Measurements from ENCODE around the gene LENEP.

Gene LENEP, protein sequence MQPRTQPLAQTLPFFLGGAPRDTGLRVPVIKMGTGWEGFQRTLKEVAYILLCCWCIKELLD

DNA sequence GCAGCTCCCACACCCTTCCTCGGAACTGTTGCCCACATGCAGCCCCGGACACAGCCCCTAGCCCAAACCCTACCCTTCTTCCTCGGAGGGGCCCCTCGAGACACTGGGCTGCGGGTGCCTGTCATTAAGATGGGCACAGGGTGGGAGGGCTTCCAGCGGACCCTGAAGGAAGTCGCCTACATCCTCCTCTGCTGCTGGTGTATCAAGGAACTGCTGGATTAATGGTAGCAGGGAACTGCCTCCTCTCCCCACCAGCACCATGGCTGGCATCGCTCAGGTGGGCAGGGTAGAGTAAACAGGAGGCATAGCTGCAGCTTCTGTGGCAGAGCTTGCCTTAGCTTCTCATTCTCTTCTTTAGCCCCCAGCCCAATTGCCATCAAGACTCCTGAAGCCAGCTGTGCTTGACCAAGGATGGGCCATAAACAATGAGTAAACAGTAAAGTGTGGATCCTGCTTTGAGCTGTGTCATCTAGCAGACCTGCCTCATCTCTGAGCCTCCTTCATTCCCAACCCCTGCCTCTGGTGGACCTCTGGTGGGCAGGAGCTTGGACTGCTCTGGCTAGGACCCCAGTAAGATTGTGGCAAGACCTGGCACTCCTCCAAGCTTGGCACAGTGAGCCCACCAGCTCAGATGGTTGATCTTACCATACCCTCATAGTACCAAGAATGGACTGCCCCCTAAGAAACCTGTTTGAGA, at the start of gene LENEP:
LENEP (plus strand) TSS at position 15 of the 697 bp plus-strand sequence; CDS start at position 37, 22 bp downstream.
- FAIRE-seq, result no peak
- no peak for DNase-seq (ENCODE audit: low spot score)

DNA sequence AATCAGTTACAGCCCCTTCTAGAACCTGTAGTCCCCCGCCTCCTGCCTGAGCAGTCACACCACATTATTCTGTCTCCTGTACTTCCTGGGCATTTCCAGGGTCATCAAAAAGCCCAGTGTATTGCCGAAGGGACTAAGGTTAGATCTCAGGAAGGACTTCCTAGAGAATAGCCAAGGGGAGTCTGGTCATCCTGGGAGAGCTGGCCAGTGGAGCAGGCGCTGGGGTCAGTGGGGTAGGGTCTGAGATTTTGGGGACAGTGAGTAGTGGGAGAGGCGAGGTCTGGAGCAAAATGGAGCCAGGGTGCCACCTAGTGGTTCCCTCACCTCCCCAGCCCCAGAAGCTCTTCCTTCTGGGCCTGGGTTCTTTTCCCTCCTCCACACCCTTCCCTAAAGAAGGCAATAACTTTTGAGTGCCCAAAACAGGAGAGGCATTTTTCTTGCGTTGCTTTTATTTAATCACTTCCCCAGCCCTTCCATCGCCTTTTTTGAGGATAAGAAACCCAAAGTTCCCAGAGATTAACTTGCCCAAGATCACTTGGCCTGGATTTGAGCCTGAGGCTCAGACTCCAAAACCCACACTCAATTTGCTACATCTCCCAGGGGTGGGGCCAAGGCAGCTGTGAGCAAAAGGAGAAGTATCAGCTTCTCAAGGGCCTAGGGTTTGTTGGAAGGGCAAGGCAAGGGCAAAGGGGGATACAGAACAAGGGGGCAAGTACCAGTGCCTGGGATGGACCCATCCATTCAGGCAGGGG, 49.6 kb upstream of the LENEP start:
- FAIRE-seq (no peak), DNase-seq (ENCODE audit: low spot score) (peak; percentile 66)

DNA sequence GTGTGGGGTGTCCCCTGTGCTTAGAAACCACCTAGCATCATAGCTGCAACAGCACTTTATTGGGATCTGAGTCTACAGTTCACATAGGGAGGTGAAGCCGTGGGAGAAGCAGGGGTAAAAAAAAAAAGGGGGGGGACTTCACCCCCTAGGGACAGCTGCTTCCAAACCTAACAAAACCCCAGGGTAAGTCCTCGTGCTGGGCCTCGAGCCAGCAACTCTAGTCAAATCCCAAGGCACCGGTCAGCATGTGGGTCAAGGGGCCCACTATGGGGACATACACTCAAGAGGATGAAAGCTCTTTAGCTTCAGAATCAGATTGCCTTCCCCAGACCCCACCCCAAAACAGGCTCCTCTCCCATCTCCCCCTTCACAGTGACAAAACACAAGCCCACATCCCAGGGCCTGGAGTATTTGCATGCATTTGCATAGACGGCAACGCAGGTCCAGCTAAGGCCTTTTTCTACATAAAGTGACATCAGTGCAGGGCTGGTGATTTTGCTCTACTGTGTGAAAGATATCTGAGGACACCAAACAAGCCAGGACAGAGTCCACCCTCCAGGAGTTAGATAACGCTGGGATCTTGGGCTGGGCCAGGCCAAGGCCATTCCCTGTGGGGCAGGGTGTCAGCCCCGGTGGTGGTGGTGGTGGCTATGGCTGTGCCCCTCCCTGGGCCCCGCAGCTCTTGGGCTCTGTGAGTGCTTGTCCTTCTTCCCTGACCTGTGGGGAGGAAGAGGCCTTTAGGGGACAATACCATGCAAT, 48.8 kb upstream of the LENEP start:
- FAIRE-seq (no peak), DNase-seq (ENCODE audit: low spot score) (no peak)

DNA sequence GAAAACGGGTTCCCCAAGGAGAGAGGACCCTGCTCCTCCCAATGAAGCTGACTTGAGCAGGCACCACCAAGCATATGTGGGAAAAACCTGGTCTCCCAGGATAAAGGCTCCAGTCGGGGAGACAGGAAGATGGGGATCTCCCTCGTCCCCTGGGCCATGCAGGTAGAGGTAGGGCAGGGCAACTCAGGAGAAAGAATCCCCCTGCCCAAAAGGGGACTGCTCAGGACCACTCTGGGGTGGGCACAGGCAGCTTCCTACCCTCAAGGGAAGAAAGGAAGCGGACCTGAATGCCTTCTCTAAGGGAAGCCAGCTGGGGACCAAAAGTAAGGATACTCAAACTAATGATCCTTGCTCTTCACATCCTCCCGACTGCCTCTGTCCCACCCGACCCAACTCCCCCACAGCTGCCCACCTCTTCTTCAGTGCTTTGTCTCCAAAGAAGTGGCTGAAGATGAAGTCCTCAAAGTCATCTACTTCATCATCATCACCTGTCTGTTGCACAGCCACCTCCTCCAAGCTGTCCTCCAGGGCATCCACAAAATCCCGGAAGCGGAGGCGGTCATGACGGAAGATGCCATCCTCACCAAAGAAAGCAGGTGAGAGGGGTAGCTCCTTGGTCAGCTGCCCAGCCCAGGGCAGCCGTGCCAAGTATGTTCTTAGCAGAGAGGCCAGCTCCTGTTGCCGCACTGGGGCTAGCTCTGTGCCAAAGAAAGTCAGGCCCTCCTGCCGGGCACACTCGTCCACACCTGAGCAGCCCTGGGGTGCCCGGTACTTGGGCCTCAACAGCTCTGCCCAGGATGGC, 48.0 kb upstream of the LENEP start:
- DNase-seq (ENCODE audit: low spot score) (no peak), FAIRE-seq (no peak)

DNA sequence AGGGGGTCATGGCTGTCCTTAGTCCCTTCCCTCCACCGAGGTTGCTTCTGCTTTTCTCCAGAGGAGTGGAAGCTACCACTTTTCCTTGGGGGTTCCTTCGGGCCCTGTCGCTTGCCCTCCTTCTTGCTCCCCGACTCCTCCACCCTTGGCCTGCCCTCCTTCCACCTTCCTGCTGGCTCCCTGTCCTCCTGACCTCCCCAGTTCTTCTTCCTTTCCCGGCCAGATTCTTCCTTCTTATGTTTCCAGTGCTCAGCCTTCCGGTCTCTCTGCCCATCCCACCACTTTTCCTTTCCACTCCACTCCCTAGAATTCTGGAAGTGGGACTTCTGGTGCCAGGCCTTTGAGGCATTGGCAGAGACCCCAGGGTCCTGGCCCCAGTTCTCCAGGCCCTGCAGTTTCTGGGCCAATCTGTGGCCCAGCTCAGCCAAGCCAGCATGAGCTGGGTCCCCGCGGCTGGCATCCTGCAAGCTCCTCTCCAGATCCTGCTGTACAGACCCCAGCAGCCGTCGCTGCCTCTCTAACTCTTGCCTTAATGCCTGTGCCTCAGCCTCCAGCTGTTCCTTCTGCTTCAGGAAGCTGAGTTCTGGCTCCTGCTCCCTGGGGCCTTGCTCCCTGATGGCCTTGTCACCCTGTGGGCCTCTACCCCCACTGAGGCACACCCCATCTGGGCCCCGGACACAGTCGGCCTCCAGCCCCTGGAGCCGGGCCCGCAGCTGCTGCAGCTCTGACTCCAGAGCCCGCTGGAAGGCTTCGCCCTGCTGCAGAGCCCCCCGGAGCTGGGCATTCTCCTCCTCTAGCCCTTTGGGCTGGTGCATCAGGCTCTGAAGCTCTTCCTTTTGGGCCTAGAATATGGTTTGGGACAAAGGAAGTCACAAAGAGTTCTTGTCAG, 47.2 kb upstream of the LENEP start:
- FAIRE-seq (no peak), DNase-seq (ENCODE audit: low spot score) (no peak)

DNA sequence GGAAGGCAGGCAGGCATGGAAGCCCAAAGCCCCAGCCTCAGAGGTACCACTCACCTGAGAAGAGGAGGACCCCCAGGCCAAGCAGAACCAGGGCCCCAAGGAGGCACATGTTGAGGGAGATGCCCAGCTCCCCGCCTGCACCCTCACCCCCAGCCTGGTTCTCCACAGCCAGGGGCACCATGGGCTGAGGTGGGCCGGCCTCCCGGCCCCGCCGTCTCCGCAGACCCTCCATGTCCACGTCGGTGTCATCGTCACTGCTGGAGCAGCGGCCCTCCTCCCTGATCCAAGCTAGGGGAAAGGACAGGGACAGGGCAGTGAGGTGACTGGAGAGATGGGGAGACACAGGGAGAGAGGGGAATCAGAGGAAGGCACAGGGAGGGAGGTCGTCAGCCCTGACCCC, 45.3 kb upstream of the LENEP start:
- FAIRE-seq, result no peak
- DNase-seq (ENCODE audit: low spot score), result no peak

DNA sequence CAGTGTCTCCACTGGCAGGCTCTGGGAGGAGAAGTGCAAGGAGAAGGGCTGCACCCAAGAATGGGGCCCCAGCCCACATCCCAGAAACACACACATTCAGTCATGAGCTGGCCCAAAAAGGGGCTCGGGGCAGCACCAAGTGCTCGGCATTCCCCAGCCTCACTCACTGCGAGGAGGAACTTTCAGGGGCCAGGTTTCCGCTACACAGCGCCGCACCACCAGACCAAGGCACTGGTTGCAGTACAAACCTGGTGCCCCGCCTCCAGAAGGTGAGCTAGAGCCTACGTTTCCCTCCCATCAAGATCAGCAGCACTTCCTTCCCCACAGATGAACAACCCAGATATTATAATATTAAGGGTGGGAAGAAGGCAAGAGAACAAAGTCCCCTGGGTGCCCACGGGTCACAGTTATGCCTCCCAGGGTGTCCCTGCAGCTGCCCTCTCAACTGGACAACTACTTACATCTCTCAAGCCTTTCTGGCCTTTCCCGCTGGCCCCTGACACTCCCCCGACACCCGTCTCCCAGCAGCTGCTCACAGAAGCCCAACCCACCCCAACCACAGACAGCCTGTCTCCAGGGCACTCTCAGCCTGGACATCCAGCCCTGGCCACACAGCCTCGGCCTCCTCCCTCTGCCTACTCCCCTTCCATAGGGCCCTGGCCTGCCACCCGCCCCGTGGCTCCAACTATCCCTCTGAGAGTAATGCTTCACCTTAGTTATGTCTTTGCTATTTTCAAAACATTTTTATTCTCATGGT, 41.3 kb upstream of the LENEP start:
- FAIRE-seq (no peak), DNase-seq (ENCODE audit: low spot score) (no peak)

DNA sequence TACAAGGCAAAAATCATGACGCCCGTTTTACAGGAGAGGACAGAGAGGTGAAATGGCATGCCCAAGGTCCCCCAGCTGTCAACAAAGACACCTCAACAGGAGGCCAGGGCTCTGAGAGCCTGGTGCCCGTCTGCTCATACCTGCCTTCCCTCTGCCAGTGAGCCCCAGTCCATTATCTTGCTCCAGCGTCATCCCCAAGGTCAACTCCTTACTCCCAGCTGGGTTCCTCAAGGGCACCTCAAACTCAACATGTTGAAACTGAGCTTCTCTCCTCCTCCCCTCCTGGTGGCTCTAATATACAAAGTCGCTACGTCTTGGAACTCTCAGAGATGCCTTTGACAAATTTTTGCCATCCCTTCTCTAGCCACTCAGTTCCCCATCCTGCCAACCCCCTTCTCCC, 40.7 kb upstream of the LENEP start:
- DNase-seq (ENCODE audit: low spot score) (no peak), FAIRE-seq (no peak)

- DNase-seq (ENCODE audit: low spot score), result no peak
- FAIRE-seq, result no peak
Observed at GRCh38 chr1:154953611-154954038, 39.8 kb upstream of the LENEP start.

- FAIRE-seq (no peak), DNase-seq (ENCODE audit: low spot score) (no peak)
Observed at GRCh38 chr1:154954541-154954940, 38.8 kb upstream of the LENEP start.

DNA sequence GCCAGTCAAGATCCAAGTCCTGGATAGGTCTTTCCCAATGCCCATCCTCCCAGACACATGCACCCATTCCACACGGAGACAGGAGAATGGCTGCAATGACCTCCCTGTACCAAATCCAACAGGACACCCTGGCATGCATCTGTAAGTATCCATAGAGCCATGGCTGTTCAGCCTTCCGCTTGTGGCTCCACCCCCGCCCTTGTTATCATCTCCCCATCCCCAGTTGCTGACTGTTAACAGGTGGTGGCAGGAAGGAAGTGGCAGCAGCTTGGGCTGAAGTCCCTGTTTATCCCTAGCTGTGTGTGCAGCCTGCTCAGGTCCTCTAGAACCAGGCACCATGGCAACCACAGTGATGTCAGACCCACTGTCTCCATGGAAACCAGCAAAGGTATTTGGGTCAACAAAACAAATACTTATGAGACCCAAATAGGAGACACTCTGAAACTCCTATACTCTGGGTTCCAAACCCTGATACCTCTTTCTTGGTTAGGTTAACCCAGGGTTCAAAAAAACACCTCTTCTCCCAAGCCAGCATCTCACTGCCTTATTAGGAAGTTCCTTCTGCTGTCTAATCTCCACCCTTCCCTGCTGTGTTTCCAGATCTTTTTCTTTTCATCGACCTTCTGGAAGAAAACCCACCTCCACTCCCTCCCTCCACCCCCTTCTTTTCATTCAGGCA, 38.2 kb upstream of the LENEP start:
- DNase-seq (ENCODE audit: low spot score) (peak; percentile 51), FAIRE-seq (no peak)

GRCh38 chr1:154955718-154956543, 37.5 kb upstream of the LENEP start, which contains the start of gene PBXIP1:
PBXIP1 (minus strand) TSS chr1:154956099; CDS start chr1:154953721, 2,378 bp downstream.
- DNase-seq (ENCODE audit: low spot score) (peak; percentile 91), FAIRE-seq (no peak)

- FAIRE-seq (no peak), DNase-seq (ENCODE audit: low spot score) (no peak)
Observed at GRCh38 chr1:154956544-154956941, 36.8 kb upstream of the LENEP start.

DNA sequence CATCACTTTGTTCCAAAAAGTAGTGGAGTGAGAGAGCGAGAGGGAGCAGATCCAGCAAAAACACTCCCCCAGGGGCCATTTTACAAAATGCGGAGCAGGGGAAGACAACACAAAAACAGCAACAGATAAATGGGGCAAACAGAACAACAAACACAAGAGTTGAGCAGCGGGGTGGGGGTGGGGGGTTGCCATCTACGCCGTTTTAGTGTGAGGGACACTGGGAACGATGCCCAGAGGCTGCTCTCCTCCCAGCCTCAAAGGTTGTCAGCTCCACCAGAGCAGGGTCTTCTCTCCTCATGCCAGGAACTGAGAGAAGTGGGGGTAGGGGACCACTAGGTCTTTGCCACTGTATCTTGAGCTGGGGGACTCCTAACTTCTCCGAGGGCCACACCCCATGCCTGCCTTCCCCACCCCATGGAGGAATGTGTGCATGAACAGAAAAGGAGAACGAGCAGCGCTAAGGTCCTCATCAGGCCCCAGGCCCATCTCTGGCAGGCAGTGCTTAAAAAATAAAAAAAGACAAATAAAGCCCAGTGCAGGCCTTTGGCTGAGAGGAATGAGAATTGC, 36.2 kb upstream of the LENEP start:
- FAIRE-seq, result no peak
- DNase-seq (ENCODE audit: low spot score), result no peak

DNA sequence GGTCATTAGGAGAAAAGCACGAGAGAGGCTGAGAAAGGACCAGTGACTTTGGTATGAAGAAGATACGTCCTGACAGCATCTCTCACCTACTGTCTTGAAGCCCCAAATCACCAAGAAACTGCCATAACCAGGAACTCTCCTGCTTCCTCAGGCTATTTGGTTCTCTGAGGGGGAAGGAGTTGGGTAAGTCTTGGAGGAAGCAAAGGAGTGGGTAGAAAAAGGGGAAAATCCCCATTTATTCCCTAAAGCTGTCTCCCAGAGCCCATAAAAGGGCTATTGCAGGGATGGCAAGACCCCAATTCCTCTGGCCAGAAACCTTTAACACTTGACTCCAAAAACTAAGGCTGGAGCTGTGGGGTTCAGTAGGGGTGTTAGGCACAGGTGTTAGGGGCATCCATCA, 35.4 kb upstream of the LENEP start:
- FAIRE-seq (no peak), DNase-seq (ENCODE audit: low spot score) (no peak)

DNA sequence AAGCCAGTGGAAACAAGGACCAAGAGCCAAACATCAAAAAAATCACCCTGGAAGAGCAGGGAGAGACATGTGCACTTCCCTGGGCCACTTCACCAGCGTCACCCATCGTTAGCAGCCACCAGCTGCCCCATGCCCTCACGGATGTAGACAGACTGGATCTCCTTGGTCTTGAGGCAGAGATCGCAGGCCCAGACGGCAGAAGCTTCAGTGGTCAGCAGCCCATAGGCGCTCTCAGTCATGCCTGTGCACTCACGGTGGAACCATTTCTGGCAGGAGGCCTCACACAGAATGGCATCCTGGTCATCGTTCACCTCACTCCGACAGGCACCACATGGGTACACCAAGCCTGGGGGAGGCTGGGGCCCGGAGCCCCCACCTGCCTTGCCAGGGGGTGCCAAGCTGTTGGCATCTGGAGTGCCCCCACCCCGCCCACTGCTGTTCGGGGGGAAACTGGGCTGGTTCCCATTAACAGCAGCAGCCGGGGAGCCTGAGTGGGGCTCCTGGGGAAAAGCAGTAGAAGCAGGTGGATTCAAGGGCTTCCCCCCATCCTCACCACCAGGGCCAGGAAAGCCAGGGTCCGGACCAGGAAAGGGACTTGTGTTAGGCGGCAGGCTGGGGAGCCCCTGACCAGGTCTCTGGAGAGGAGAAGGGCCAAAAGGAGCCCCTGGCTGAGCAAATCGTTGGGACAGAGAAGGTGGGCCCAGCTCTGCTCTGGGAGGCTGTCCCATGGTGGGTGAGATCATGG, 34.5 kb upstream of the LENEP start:
- FAIRE-seq, result no peak

GRCh38 chr1:154959426-154959780, 34.0 kb upstream of the LENEP start:
- DNase-seq (ENCODE audit: low spot score) (no peak), FAIRE-seq (no peak)

More for the DNA sequence above, 34.5 kb upstream of the LENEP start:
- DNase-seq (ENCODE audit: low spot score), result no peak

Data from urothelium cell line (cell line).